Right lobe of liver (tissue), 6 donors: ENCODE data around the gene GCNT1. TPM values are rescaled to one million over a fixed set of nuclear protein-coding genes. Genes with fewer than 3 reads are reported as not detected.
"Not testable (repeated sequence)": the region's sequence is repeated elsewhere in the genome, so short reads cannot be mapped to it uniquely, and the experiment has no call there.

Source experiments
- ATAC-seq, 4 donors: fragments of 200-7000 bp; cut with Tn5 transposase; one replicate each; pipeline ENCODE4 v1.9.1; 2020; ENCODE audit warnings: mild to moderate bottlenecking in 4 of 4, moderate library complexity in 4 of 4
- DNase-seq, 3 donors: peaks; one replicate each; pipeline ENCODE4 v3.0.0-alpha.2; 2020
- H3K27ac ChIP-seq, 3 donors: fragments of 200-600 bp; one replicate each; pipeline ENCODE4 v1.8.0; 2022
- H3K27me3 ChIP-seq, 2 donors: fragments of 200-600 bp; one replicate each; pipeline ENCODE4 v1.8.0; 2022
- H3K36me3 ChIP-seq, 4 donors: fragments of 200-600 bp; sonication (generic) in 1 of 4; one replicate each; pipeline versions ENCODE4 v1.5.1 to v1.8.0; 2017 to 2022; ENCODE audit warnings: control low read depth in 1 of 4
- H3K4me1 ChIP-seq, 4 donors: fragments of 200-600 bp; sonication (generic) in 1 of 4; one replicate each; pipeline versions ENCODE4 v1.5.1 to v1.8.0; 2017 to 2022; ENCODE audit warnings: control low read depth in 1 of 4
- H3K4me3 ChIP-seq, 3 donors: fragments of 200-600 bp; one replicate each; pipeline ENCODE4 v1.8.0; 2022
- H3K9me3 ChIP-seq, 4 donors: fragments of 200-600 bp; sonication (generic) in 1 of 4; one replicate each; pipeline versions ENCODE4 v1.5.1 to v1.8.0; 2017 to 2022; ENCODE audit warnings: control low read depth in 1 of 4
- CTCF ChIP-seq, 4 donors: fragments of 200-600 bp in 3 of 4; fragments of 450-650 bp in 1 of 4; IDR thresholded peaks; one replicate each; pipeline versions ENCODE4 v1.5.1 to v1.8.0; 2016 to 2022; ENCODE audit warnings: antibody characterized with exemption in 4 of 4, mild to moderate bottlenecking in 2 of 4
- POLR2A ChIP-seq: fragments of 450-650 bp; IDR thresholded peaks from one replicate; pipeline ENCODE4 v1.6.1; 2017; ENCODE audit warnings: antibody characterized with exemption, mild to moderate bottlenecking
- WGBS: methylation state at CpG from one replicate; pipeline ENCODE4 v1.1.6; 2018; ENCODE audit warnings: low coverage, low lambda C conversion rate; ENCODE audit not compliant: insufficient coverage; ENCODE audit errors: missing lambda C conversion rate; 5-methylcytosine and 5-hydroxymethylcytosine counted together
- intact Hi-C, 2 donors: fragments of 100-400 bp; cut with DNase I; formaldehyde crosslinking; loops; one replicate each; pipeline versions ENCODE4 v1.11.2 to v1.14.1; 2022
- total RNA-seq, 6 experiments: library from RNA; depleted of rRNA in 2 of 6; stranded (reverse); fragments of >200 nt in 2 of 6; fragmentation: NEBNext Ultra II Directional in 3 of 6; extraction: Animal tissue kit (Norgen Biotek cat#: 25700) in 3 of 6; gene quantifications; one replicate each; pipeline versions ENCODE4 v1.1.0 to v1.2.4, GENCODE V29; 2016 to 2023
- donor health status: DM: no; HTN: yes; CAD: no.
- donor health status: DM: no; HTN: no; CAD: no.
- donor health status: DM: no; HTN: no; CAD: no.
- donor health status: DM: no; HTN: yes; CAD: no.
- donor health status: DM: no; HTN: yes; CAD: no.

The GCNT1 gene
- total RNA-seq, 6 experiments from 2014 or later, result 1.1 to 3.6 (median 2.7) TPM

GRCh38 chr9:76431601-76432000, 27.4 kb upstream of the GCNT1 start:
- Histone ChIP-seq H3K9me3 (no peaks in the 10 kb centered on the region), H3K4me3 (no peak overlapping the region), H3K27ac (no peak overlapping the region), H3K36me3 (no peaks in the 10 kb centered on the region), H3K4me1 (no peaks in the 10 kb centered on the region), H3K27me3 (no peaks in the 10 kb centered on the region)
- no peak for DNase-seq
- no peak for ATAC-seq
- 88% methylated on average over 5 of the region's 8 CpGs for WGBS
- TF ChIP-seq POLR2A (no peak), CTCF (IDR thresholded peaks at IDR 0.05) (no peak)
- intact Hi-C loops, result no loop called here

- Histone ChIP-seq H3K27ac (no peak overlapping the region), H3K9me3 (no peaks in the 10 kb centered on the region), H3K36me3 (no peaks in the 10 kb centered on the region), H3K4me3 (no peak overlapping the region), H3K27me3 (no peaks in the 10 kb centered on the region), H3K4me1 (no peaks in the 10 kb centered on the region)
- ATAC-seq (no peak), DNase-seq (no peak)
- no peak for TF ChIP-seq POLR2A
- TF ChIP-seq CTCF (IDR thresholded peaks at IDR 0.05), result no peak
- intact Hi-C loops, result no loop called here
- WGBS, result no CpG with 5 or more reads among the region's 5 CpGs
These were observed 25.6 kb upstream of the GCNT1 start for GRCh38 chr9:76433406-76433805.

- Histone ChIP-seq H3K36me3 (no peaks in the 10 kb centered on the region), H3K4me3 (no peak overlapping the region), H3K27me3 (no peaks in the 10 kb centered on the region), H3K9me3 (no peaks in the 10 kb centered on the region), H3K27ac (no peak overlapping the region), H3K4me1 (no peaks in the 10 kb centered on the region)
- TF ChIP-seq POLR2A, result no peak
- no peak for TF ChIP-seq CTCF (IDR thresholded peaks at IDR 0.05)
- 76% methylated on average over 3 of the region's 3 CpGs for WGBS
- intact Hi-C loops, result no loop called here
- ATAC-seq (no peak), DNase-seq (no peak)
These were observed 25.1 kb upstream of the GCNT1 start for GRCh38 chr9:76433836-76434235.

GRCh38 chr9:76434897-76435296, 24.1 kb upstream of the GCNT1 start:
- DNase-seq, H3K36me3 ChIP-seq, H3K4me3 ChIP-seq, intact Hi-C loops, H3K4me1 ChIP-seq, H3K9me3 ChIP-seq, ATAC-seq, H3K27me3 ChIP-seq, H3K27ac ChIP-seq: not testable (repeated sequence)
- 58% methylated on average over 5 of the region's 6 CpGs for WGBS

GRCh38 chr9:76437017-76437699, 21.8 kb upstream of the GCNT1 start:
- H3K27me3 ChIP-seq, H3K36me3 ChIP-seq, H3K4me3 ChIP-seq, H3K4me1 ChIP-seq, H3K27ac ChIP-seq, ATAC-seq, DNase-seq, H3K9me3 ChIP-seq, intact Hi-C loops: not testable (repeated sequence)
- 84% methylated on average over 4 of the region's 9 CpGs for WGBS
